ENCODE data around the gene PIGT.
A peak's percentile ranks its signal among the peaks of the same experiment; 100 is the strongest.

The PIGT gene

GRCh38 chr20:45402946-45403345, 13.0 kb upstream of the PIGT start:
- DNase-seq, result no peak

- DNase-seq, result no peak
These were observed 11.5 kb upstream of the PIGT start for GRCh38 chr20:45404438-45404837.

GRCh38 chr20:45405571-45406259, 10.2 kb upstream of the PIGT start:
- no peak for DNase-seq

- peak; percentile 9 to 37 (median 29) for DNase-seq
These were observed 9.5 kb upstream of the PIGT start for GRCh38 chr20:45406260-45407066.

- no peak for DNase-seq
These were observed 8.7 kb upstream of the PIGT start for GRCh38 chr20:45407067-45407745.

GRCh38 chr20:45407783-45408645, 7.9 kb upstream of the PIGT start, which contains the start of gene DBNDD2:
DBNDD2 (plus strand) TSS chr20:45408289; CDS start chr20:45408468, 179 bp downstream.
- no peak for DNase-seq

GRCh38 chr20:45408646-45409213, 7.2 kb upstream of the PIGT start:
- DNase-seq, result no peak

GRCh38 chr20:45409521-45410272, 6.2 kb upstream of the PIGT start:
- DNase-seq, result no peak

- DNase-seq, result peak in 1 of 5 experiments; percentile 51
These were observed 5.1 kb upstream of the PIGT start for GRCh38 chr20:45410887-45411286.

- no peak for DNase-seq
These were observed 3.3 kb upstream of the PIGT start for GRCh38 chr20:45412653-45413052.

- DNase-seq, result no peak
These were observed 2.5 kb upstream of the PIGT start for GRCh38 chr20:45413479-45413878.

GRCh38 chr20:45416917-45417316, 976 bp downstream of the PIGT start:
- DNase-seq, result peak in 1 of 5 experiments; percentile 47

- DNase-seq, result peak in 1 of 5 experiments; percentile 31
These were observed 3.5 kb downstream of the PIGT start for GRCh38 chr20:45419188-45420091.

GRCh38 chr20:45420125-45420524, 4.2 kb downstream of the PIGT start:
- DNase-seq, result no peak

- no peak for DNase-seq
These were observed 7.8 kb downstream of the PIGT start for GRCh38 chr20:45423700-45424099.

- DNase-seq, result no peak
These were observed 9.6 kb downstream of the PIGT start for GRCh38 chr20:45425561-45425960.

- DNase-seq, result no peak
These were observed 10.5 kb downstream of the PIGT start for GRCh38 chr20:45426320-45427016.

- no peak for DNase-seq
These were observed 11.6 kb downstream of the PIGT start for GRCh38 chr20:45427236-45428149.

Measured in T-helper 2 cell (primary cell).